Fibroblast of lung (primary cell): ENCODE data around the gene BUD23. TPM values are rescaled to one million over a fixed set of nuclear protein-coding genes. Genes with fewer than 3 reads are reported as not detected.

ENCODE experiments used
- DNase-seq, 2 donors: peaks; one replicate each; pipeline versions ENCODE4 v3.0.0 to v3.0.0-alpha.2; 2010; ENCODE audit warnings: low read depth in 2 of 2
- H2AFZ ChIP-seq: 2 replicates; pipeline ENCODE4 v1.5.1; 2012; ENCODE audit warnings: low read length, control low read depth, inconsistent platforms
- H3K27ac ChIP-seq: 2 replicates; pipeline ENCODE4 v1.5.1; 2011; ENCODE audit warnings: low read length, control low read depth; ENCODE audit not compliant: insufficient read depth
- H3K27me3 ChIP-seq: 2 replicates; pipeline ENCODE4 v1.5.1; 2011; ENCODE audit warnings: mild to moderate bottlenecking, low read length; ENCODE audit not compliant: control insufficient read depth, insufficient read depth
- H3K36me3 ChIP-seq: 2 replicates; pipeline ENCODE4 v1.5.1; 2011; ENCODE audit warnings: low read length; ENCODE audit not compliant: control insufficient read depth, insufficient read depth
- H3K4me1 ChIP-seq: 2 replicates; pipeline ENCODE4 v1.5.1; 2011; ENCODE audit warnings: low read length; ENCODE audit not compliant: control insufficient read depth, insufficient read depth; ENCODE audit errors: extremely low read depth
- H3K4me2 ChIP-seq: 2 replicates; pipeline ENCODE4 v1.5.1; 2011; ENCODE audit warnings: low read length, control low read depth; ENCODE audit not compliant: insufficient read depth; ENCODE audit errors: extremely low read depth
- H3K4me3 ChIP-seq, 4 experiments: fragments of 200-600 bp in 1 of 4; sonication (generic) in 1 of 4; replicated peaks in 1 of 4; 2 replicates each; pipeline ENCODE4 v1.5.1; 2011 to 2016; ENCODE audit warnings: low read length in 4 of 4, low read depth in 3 of 4, mild to moderate bottlenecking in 3 of 4, control low read depth in 2 of 4, inconsistent platforms in 1 of 4, mixed read lengths in 1 of 4; ENCODE audit not compliant: insufficient read depth in 1 of 4; ENCODE audit errors: control extremely low read depth in 1 of 4
- H3K79me2 ChIP-seq: 2 replicates; pipeline ENCODE4 v1.5.1; 2012; ENCODE audit warnings: mild to moderate bottlenecking, low read length, inconsistent platforms; ENCODE audit not compliant: control insufficient read depth, insufficient read depth
- H3K9ac ChIP-seq: 2 replicates; pipeline ENCODE4 v1.5.1; 2011; ENCODE audit warnings: mild to moderate bottlenecking, low read length, control low read depth; ENCODE audit not compliant: insufficient read depth
- H3K9me3 ChIP-seq: 2 replicates; pipeline ENCODE4 v1.5.1; 2012; ENCODE audit warnings: low read depth, low read length; ENCODE audit not compliant: control insufficient read depth, insufficient read depth
- H4K20me1 ChIP-seq: 2 replicates; pipeline ENCODE4 v1.5.1; 2011; ENCODE audit warnings: low read length; ENCODE audit not compliant: control insufficient read depth, insufficient read depth; ENCODE audit errors: extremely low read depth
- CTCF ChIP-seq, 2 donors: IDR thresholded peaks in 1 of 2; conservative IDR thresholded peaks in 1 of 2; 1 replicate in 1 of 2; 2 replicates in 1 of 2; pipeline ENCODE4 v1.5.1; 2011 to 2012; ENCODE audit warnings: low read length in 2 of 2, control low read depth in 1 of 2, inconsistent platforms in 1 of 2, low read depth in 1 of 2, mild to moderate bottlenecking in 1 of 2
- EZH2 ChIP-seq: IDR thresholded peaks from 2 replicates; pipeline ENCODE4 v1.5.1; 2012; ENCODE audit warnings: low read length, control low read depth, mild to moderate bottlenecking; ENCODE audit errors: missing control alignments
- polyA plus RNA-seq, 2 donors: library from polyadenylated mRNA; depleted of rRNA in 1 of 2; stranded (reverse) in 1 of 2; unstranded in 1 of 2; fragments of >200 nt; gene quantifications; 2 replicates each; pipeline ENCODE4 v1.2.1, GENCODE V29; 2011 to 2012; ENCODE audit warnings: missing spikeins in 1 of 2
- total RNA-seq: library from RNA; depleted of rRNA; stranded (reverse); fragments of >200 nt; gene quantifications from 2 replicates; pipeline ENCODE4 v1.2.1, GENCODE V29; 2014

The BUD23 gene
- total and polyA plus RNA-seq, 2 donors (not counting 1 experiment from before 2014, with no cell fraction given): 31.9 to 60.1 TPM

DNA sequence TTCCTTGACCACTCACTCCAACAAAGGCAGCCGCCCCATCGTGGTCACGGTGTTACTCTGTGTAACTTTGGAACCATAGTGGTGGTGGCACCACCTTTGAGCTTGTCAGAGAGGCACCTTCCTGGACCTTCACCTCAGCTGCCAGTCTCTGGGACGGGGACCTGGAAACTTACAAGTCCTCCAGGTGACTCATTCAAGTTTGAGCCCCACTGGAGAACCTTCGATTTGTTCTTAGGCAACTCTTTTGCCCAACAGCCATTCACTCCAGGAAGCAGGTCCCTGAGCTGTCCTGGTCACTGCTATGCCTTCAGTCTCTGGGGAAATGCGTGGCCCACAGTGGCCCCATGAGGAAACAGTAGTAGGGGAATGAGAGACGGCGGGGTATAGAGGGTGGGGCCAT lies 18.8 kb downstream of the BUD23 start:
- Histone ChIP-seq H3K9me3 (no peaks in the 10 kb centered on the region), H2AFZ (no peak overlapping the region), H3K9ac (no peak overlapping the region), H3K27ac (no peak overlapping the region), H3K79me2 (no peaks in the 10 kb centered on the region), H3K36me3 (peaks cover 37% of the 10 kb centered on the region), H3K4me2 (no peak overlapping the region), H4K20me1 (no peaks in the 10 kb centered on the region), H3K4me3 (no peak overlapping the region), H3K27me3 (no peaks in the 10 kb centered on the region), H3K4me1 (no peaks in the 10 kb centered on the region)
- TF ChIP-seq EZH2 (no peak), CTCF (conservative IDR thresholded peaks at IDR 0.05 in 1 of 2, IDR thresholded peaks at IDR 0.05 in 1 of 2; ENCODE audit: low read depth in 1 of 2, low read length in 2 of 2) (no peak)
- DNase-seq: no peak

DNA sequence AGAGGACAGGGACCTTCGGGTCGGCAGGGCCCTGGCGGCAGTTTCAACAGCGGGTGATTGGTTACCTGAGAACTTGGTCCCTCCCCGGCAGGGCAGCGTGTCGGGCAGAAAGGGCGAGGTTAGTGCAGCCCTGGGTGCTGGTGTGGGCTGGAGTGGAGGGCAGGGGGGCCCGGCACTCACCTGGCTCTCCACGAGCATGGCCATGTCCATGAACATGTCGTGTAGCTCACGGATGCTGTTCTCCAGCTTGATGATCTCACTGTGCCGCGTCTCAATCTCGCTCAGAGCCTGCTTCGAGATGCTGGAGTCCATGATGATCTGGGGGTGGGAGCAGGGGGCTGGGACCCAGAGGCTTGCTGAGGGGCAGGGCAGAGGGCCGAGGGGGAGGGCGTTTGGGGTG lies 19.3 kb downstream of the BUD23 start:
- no peaks in the 10 kb centered on the region for H3K27me3 ChIP-seq
- H3K4me1 ChIP-seq: no peaks in the 10 kb centered on the region
- no peak for TF ChIP-seq CTCF (conservative IDR thresholded peaks at IDR 0.05 in 1 of 2, IDR thresholded peaks at IDR 0.05 in 1 of 2; ENCODE audit: low read depth in 1 of 2, low read length in 2 of 2)
- TF ChIP-seq EZH2: no peak
- no peak overlapping the region for H3K4me2 ChIP-seq
- no peaks in the 10 kb centered on the region for H3K9me3 ChIP-seq
- DNase-seq: no peak
- H3K36me3 ChIP-seq: peaks cover 35% of the 10 kb centered on the region
- no peaks in the 10 kb centered on the region for H4K20me1 ChIP-seq
- H3K9ac ChIP-seq: no peak overlapping the region
- no peak overlapping the region for H3K4me3 ChIP-seq
- no peaks in the 10 kb centered on the region for H3K79me2 ChIP-seq
- no peak overlapping the region for H2AFZ ChIP-seq
- H3K27ac ChIP-seq: no peak overlapping the region

DNA sequence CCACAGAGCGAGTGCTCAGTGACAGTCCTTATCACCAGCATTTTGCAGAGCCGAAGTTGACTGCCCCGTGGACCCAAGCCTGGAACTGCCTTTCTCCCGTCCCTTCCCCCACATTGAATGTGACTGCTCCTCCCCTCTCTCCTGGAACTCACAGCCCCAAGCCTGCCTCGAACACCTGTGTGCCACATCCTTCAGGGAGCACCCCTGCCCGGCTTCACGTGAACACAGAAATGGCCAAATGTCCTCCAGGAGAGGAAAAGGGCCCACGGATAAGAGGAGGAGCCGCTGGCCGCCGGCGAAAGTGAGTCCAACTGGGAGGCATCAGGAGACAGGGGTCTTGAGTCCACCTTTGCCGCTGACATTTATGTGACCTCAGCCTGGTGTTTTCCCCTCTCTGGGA lies 19.8 kb downstream of the BUD23 start:
- Histone ChIP-seq H3K4me2 (no peak overlapping the region), H4K20me1 (no peaks in the 10 kb centered on the region), H3K79me2 (no peaks in the 10 kb centered on the region), H3K4me1 (no peaks in the 10 kb centered on the region), H3K9ac (no peak overlapping the region), H3K4me3 (no peak overlapping the region), H3K27ac (no peak overlapping the region), H3K9me3 (no peaks in the 10 kb centered on the region), H2AFZ (no peak overlapping the region), H3K36me3 (peaks cover 34% of the 10 kb centered on the region), H3K27me3 (no peaks in the 10 kb centered on the region)
- TF ChIP-seq EZH2: no peak
- no peak for TF ChIP-seq CTCF (conservative IDR thresholded peaks at IDR 0.05 in 1 of 2, IDR thresholded peaks at IDR 0.05 in 1 of 2; ENCODE audit: low read depth in 1 of 2, low read length in 2 of 2)
- no peak for DNase-seq
